Muscle of back (tissue), 11 donors: ENCODE measurements around the gene SLC39A6. TPM values are rescaled to one million over a fixed set of nuclear protein-coding genes. Genes with fewer than 3 reads are reported as not detected.
"Not testable (repeated sequence)": the region's sequence is repeated elsewhere in the genome, so short reads cannot be mapped to it uniquely, and the experiment has no call there.

ENCODE experiments used
- DNase-seq, 3 donors: peaks; one replicate each; pipeline versions ENCODE4 v3.0.0 to v3.0.0-alpha.2; 2013
- polyA plus RNA-seq, 10 donors: library from polyadenylated mRNA; unstranded; fragments of 120-200 nt; gene quantifications; one replicate each; pipeline ENCODE4 v1.2.1, GENCODE V29; 2013; ENCODE audit not compliant: insufficient read length in 10 of 10

Gene SLC39A6
- polyA plus RNA-seq, 10 donors = 30.3 to 42.3 (median 35.3) TPM

DNA sequence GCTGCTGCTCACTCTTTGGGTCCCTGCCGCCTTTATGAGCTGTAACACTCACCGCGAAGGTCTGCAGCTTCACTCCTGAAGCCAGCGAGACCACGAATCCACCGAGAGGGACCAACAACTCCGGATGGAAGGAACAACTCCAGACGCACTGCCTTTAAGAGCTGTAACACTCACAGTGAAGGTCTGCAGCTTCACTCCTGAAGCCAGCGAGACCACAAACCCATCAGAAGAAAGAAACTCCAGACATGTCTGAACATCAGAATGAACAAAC is 64.4 kb downstream of the SLC39A6 start:
- DNase-seq = not testable (repeated sequence)

DNA sequence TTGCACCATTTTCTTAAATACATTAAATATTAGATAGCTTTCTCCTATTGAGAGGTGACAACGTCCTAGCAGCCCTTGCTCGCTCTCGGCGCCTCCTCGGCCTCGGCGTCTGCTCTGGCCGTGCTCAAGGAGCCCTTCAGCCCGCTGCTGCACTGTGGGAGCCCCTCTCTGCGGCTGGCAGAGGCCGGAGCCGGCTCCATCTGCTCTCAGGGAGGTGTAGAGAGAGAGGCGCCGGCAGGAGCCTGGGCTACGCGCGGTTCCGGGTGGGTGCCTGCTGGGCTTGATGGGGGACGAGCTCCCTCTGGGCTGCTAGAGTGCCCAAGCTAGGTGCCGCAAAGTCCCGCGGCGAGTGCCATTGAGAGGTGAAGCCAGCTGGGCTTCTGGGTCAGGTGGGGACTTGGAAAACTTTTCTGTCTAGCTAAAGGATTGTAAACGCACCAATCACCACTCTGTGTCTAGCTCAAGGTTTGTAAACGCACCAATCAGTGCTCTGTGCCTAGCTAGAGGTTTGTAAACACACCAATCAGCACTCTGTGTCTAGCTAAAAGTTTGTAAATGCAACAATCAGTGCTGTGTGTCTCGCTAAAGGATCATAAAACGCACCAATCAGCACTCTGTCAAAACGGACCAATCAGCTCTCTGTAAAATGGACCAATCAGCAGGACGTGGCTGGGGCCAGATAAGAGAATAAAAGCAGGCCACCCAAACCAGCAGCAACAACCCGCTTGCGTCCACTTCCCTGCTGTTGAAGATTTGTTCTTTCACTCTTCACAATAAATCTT is 64.9 kb downstream of the SLC39A6 start:
- no peak for DNase-seq

DNA sequence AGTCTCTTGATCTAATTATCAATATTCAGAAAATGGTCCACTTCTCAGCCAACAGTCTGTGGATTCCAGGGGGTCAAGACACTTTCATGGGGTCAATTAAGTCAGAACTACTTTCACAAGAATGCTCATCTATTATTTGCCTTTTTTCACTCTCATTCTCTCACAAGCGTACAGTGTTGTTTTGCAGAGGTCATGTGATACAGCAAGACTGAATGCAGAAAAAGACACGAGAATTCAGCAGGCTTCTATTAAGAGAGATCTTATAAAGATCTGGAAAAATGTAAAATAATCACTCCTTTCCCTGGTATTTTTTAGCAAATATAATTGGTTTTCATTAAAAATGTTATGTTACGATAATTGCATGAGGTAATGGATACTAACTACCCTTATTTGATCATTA is 70.5 kb downstream of the SLC39A6 start:
- DNase-seq = no peak

Other genes starting within 250 kb of the SLC39A6 start
- 10 to 100 TPM; 35.3 to 46.5 (median 40.7) TPM for gene RPRD1A, start 61.8 kb downstream of the SLC39A6 start, polyA plus RNA-seq
- gene ELP2, start 559 bp upstream of the SLC39A6 start, polyA plus RNA-seq = 100 to 1,000 TPM in 2 of 10 donors, 10 to 100 TPM in 8; 57.2 to 110 (median 73.3) TPM
- gene MOCOS, start 58.2 kb upstream of the SLC39A6 start, polyA plus RNA-seq = under 1 TPM; 0.11 to 0.70 (median 0.24) TPM
- 10 to 100 TPM; 18.0 to 41.0 (median 31.1) TPM for gene FHOD3, start 168.4 kb upstream of the SLC39A6 start, polyA plus RNA-seq